ENCODE measurements around the gene PSEN2.
A peak's percentile ranks its signal among the peaks of the same experiment; 100 is the strongest.
"Not testable (repeated sequence)": the region's sequence is repeated elsewhere in the genome, so short reads cannot be mapped to it uniquely, and the experiment has no call there.

Gene PSEN2

DNA sequence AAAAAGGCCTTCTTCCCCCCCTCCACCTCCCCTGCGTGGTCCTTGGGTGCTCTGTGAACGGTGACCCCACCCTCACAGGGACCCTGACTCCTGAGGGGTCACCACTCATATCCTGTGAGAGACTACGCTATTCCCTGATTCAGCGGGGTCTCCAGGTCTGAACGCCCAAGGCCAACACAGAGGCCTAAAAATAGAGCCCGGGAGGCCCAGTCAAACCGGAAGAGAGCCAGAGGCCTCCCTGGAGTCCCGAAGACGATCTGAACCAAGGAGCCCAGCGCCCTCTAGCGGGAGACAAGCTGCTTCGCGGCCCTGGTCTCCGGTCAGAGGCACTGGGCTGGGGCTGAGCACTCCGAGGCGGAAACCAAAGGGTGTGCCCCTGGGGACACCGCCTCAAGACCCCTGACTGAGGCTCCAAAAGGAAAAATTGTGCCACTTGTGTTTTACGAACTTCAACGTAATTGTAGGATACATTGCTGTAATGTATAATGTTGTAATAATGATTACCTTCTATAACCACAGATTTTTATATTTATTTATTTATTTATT is 42.4 kb upstream of the PSEN2 start:
- Histone ChIP-seq H3K27me3 (ENCODE audit: low read depth, low read length) (peaks cover 14% of the 10 kb centered on the region), H3K79me2 (ENCODE audit: low read length) (no peaks in the 10 kb centered on the region), H3K4me1 (ENCODE audit: low read length) (peaks cover 6% of the 10 kb centered on the region), H3K4me2 (ENCODE audit: low read length) (peak overlapping the region; percentile 82), H3K4me3 (ENCODE audit: low read length) (peak overlapping the region; percentile 62), H3K9ac (ENCODE audit: low read length) (peak overlapping the region; percentile 72), H3K27ac (ENCODE audit: low read length) (peak overlapping the region; percentile 41), H2AFZ (ENCODE audit: low read depth, low read length) (peak overlapping the region; percentile 99), H3K36me3 (replicated peaks; ENCODE audit: low read depth, low read length) (no peaks in the 10 kb centered on the region), H4K20me1 (ENCODE audit: insufficient read depth, low read length) (no peaks in the 10 kb centered on the region), H3K9me3 (ENCODE audit: insufficient read depth, low read length) (no peaks in the 10 kb centered on the region)
- TF ChIP-seq EZH2phosphoT487 (IDR thresholded peaks at IDR 0.05; ENCODE audit: low read depth) (no peak), CTCF (IDR thresholded peaks at IDR 0.05; ENCODE audit: low read depth, low read length) (peak; percentile 96)

DNA sequence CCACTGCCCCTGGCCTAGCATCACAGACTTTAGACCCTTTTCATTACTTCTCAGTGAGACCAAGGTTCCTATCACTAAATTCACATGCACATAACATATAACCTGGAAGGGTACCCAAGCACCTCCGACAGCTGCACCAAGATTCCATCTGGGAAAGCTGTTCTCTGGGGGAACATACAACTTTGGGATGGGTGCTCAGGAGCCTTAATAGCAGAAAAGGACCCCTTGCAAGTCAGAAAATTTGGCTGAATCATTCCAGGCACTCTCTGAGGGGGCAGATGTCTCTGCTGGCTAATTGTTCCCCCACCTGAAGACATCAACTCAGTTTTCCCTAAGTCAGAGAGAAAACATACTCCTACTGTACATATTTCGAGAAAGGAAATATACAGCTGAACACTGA is 41.3 kb upstream of the PSEN2 start:
- Histone ChIP-seq H4K20me1 (ENCODE audit: insufficient read depth, low read length) (no peaks in the 10 kb centered on the region), H3K9ac (ENCODE audit: low read length) (no peak overlapping the region), H3K79me2 (ENCODE audit: low read length) (no peaks in the 10 kb centered on the region), H2AFZ (ENCODE audit: low read depth, low read length) (no peak overlapping the region), H3K4me2 (ENCODE audit: low read length) (no peak overlapping the region), H3K36me3 (replicated peaks; ENCODE audit: low read depth, low read length) (no peaks in the 10 kb centered on the region), H3K4me3 (ENCODE audit: low read length) (no peak overlapping the region), H3K4me1 (ENCODE audit: low read length) (peaks cover 6% of the 10 kb centered on the region), H3K9me3 (ENCODE audit: insufficient read depth, low read length) (no peaks in the 10 kb centered on the region), H3K27me3 (ENCODE audit: low read depth, low read length) (peaks cover 17% of the 10 kb centered on the region), H3K27ac (ENCODE audit: low read length) (no peak overlapping the region)
- no peak for TF ChIP-seq CTCF (IDR thresholded peaks at IDR 0.05; ENCODE audit: low read depth, low read length)
- no peak for TF ChIP-seq EZH2phosphoT487 (IDR thresholded peaks at IDR 0.05; ENCODE audit: low read depth)

GRCh38 chr1:226831953-226832352 is 38.5 kb upstream of the PSEN2 start:
- Histone ChIP-seq H3K9me3 (ENCODE audit: insufficient read depth, low read length) (no peaks in the 10 kb centered on the region), H3K36me3 (replicated peaks; ENCODE audit: low read depth, low read length) (no peaks in the 10 kb centered on the region), H3K4me1 (ENCODE audit: low read length) (peaks cover 6% of the 10 kb centered on the region), H3K4me2 (ENCODE audit: low read length) (no peak overlapping the region), H2AFZ (ENCODE audit: low read depth, low read length) (no peak overlapping the region), H3K27ac (ENCODE audit: low read length) (no peak overlapping the region), H4K20me1 (ENCODE audit: insufficient read depth, low read length) (no peaks in the 10 kb centered on the region), H3K27me3 (ENCODE audit: low read depth, low read length) (peaks cover 17% of the 10 kb centered on the region), H3K9ac (ENCODE audit: low read length) (no peak overlapping the region), H3K79me2 (ENCODE audit: low read length) (no peaks in the 10 kb centered on the region), H3K4me3 (ENCODE audit: low read length) (no peak overlapping the region)
- TF ChIP-seq CTCF (IDR thresholded peaks at IDR 0.05; ENCODE audit: low read depth, low read length) (no peak), EZH2phosphoT487 (IDR thresholded peaks at IDR 0.05; ENCODE audit: low read depth) (no peak)

GRCh38 chr1:226832613-226833012 is 37.8 kb upstream of the PSEN2 start:
- no peak overlapping the region for H3K4me2 ChIP-seq (ENCODE audit: low read length)
- no peaks in the 10 kb centered on the region for H3K9me3 ChIP-seq (ENCODE audit: insufficient read depth, low read length)
- no peak overlapping the region for H3K9ac ChIP-seq (ENCODE audit: low read length)
- no peak overlapping the region for H2AFZ ChIP-seq (ENCODE audit: low read depth, low read length)
- peaks cover 4% of the 10 kb centered on the region for H3K4me1 ChIP-seq (ENCODE audit: low read length)
- H3K27ac ChIP-seq (ENCODE audit: low read length) = no peak overlapping the region
- no peak for TF ChIP-seq CTCF (IDR thresholded peaks at IDR 0.05; ENCODE audit: low read depth, low read length)
- no peak for TF ChIP-seq EZH2phosphoT487 (IDR thresholded peaks at IDR 0.05; ENCODE audit: low read depth)
- no peak overlapping the region for H3K4me3 ChIP-seq (ENCODE audit: low read length)
- no peaks in the 10 kb centered on the region for H3K79me2 ChIP-seq (ENCODE audit: low read length)
- no peaks in the 10 kb centered on the region for H3K36me3 ChIP-seq (replicated peaks; ENCODE audit: low read depth, low read length)
- no peaks in the 10 kb centered on the region for H4K20me1 ChIP-seq (ENCODE audit: insufficient read depth, low read length)
- peaks cover 17% of the 10 kb centered on the region for H3K27me3 ChIP-seq (ENCODE audit: low read depth, low read length)

DNA sequence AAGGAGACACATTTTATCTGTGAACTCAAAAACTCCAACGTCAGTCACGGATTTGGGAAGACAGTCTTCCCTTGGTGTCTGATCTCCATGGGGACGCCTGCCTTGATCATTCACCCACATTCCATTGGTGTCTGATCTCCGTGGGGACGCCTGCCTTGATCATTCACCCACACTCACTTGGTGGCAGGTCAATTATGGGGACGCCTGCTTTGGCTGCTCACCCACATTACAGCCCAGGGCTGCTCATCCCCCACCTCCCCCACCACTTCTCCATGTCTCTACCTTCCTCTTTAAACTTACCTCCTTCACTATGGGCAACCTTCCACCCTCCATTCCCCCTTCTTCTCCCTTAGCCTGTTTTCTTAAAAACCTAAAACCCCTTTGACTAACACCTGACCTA is 36.2 kb upstream of the PSEN2 start:
- not testable (repeated sequence) for H4K20me1 ChIP-seq (ENCODE audit: insufficient read depth, low read length); H3K4me2 ChIP-seq (ENCODE audit: low read length); H3K4me1 ChIP-seq (ENCODE audit: low read length); H3K9me3 ChIP-seq (ENCODE audit: insufficient read depth, low read length); H2AFZ ChIP-seq (ENCODE audit: low read depth, low read length); H3K27ac ChIP-seq (ENCODE audit: low read length); H3K79me2 ChIP-seq (ENCODE audit: low read length); H3K9ac ChIP-seq (ENCODE audit: low read length); H3K36me3 ChIP-seq (replicated peaks; ENCODE audit: low read depth, low read length); H3K4me3 ChIP-seq (ENCODE audit: low read length)
- H3K27me3 ChIP-seq (ENCODE audit: low read depth, low read length) = peaks cover 14% of the 10 kb centered on the region

- not testable (repeated sequence) for H3K4me1 ChIP-seq (ENCODE audit: low read length)
Observed at GRCh38 chr1:226835396-226835795, 35.0 kb upstream of the PSEN2 start.

More at GRCh38 chr1:226835396-226835795, 35.0 kb upstream of the PSEN2 start:
- H3K4me2 ChIP-seq (ENCODE audit: low read length); H3K9ac ChIP-seq (ENCODE audit: low read length); H3K27ac ChIP-seq (ENCODE audit: low read length); H3K9me3 ChIP-seq (ENCODE audit: insufficient read depth, low read length); H3K36me3 ChIP-seq (replicated peaks; ENCODE audit: low read depth, low read length); H3K4me3 ChIP-seq (ENCODE audit: low read length); H2AFZ ChIP-seq (ENCODE audit: low read depth, low read length); H4K20me1 ChIP-seq (ENCODE audit: insufficient read depth, low read length); H3K79me2 ChIP-seq (ENCODE audit: low read length): not testable (repeated sequence)
- peaks cover 10% of the 10 kb centered on the region; the same call in 1 of the 2 replicates for H3K27me3 ChIP-seq (ENCODE audit: low read depth, low read length)
